ENCODE measurements around the gene SPINK9.

GRCh38 chr5:148388696-148389095 lies 53.3 kb downstream of the SPINK9 start:
- TF ChIP-seq ZNF274 (IDR thresholded peaks at IDR 0.05; ENCODE audit: low read depth, low read length) = no peak
- no peak for TF ChIP-seq YY1 (IDR thresholded peaks at IDR 0.05; ENCODE audit: insufficient read depth, insufficient read length)
